HepG2 (cell line): Measurements from ENCODE around the gene RPRD1A. TPM values are rescaled to one million over a fixed set of nuclear protein-coding genes. Genes with fewer than 3 reads are reported as not detected.

Experiments
- AKAP8 ChIP-seq: sonication (generic); formaldehyde crosslinking; IDR thresholded peaks from 2 replicates; pipeline ENCODE4 v1.5.1; 2020; ENCODE audit warnings: mild to moderate bottlenecking, missing genetic modification reagents
- BRD4 ChIP-seq: sonication (generic); formaldehyde crosslinking; IDR thresholded peaks from 2 replicates; pipeline ENCODE4 v1.4.0; 2020; ENCODE audit warnings: missing genetic modification reagents
- CREB1 ChIP-seq, 2 experiments: fragments of 450-650 bp in 1 of 2; IDR thresholded peaks; 2 replicates each; pipeline ENCODE4 v1.6.1; 2016 to 2017; ENCODE audit warnings: control low read depth in 1 of 2, mild to moderate bottlenecking in 1 of 2, missing compliant biosample characterization in 1 of 2, missing genetic modification characterization in 1 of 2
- ERF ChIP-seq: IDR thresholded peaks from 2 replicates; pipeline ENCODE4 v1.6.1; 2018; ENCODE audit warnings: missing biosample characterization, missing genetic modification reagents
- ETV6 ChIP-seq: sonication (generic); formaldehyde crosslinking; conservative IDR thresholded peaks from 2 replicates; pipeline ENCODE4 v1.4.0; 2020; ENCODE audit warnings: missing genetic modification reagents
- PITX1 ChIP-seq: sonication (generic); formaldehyde crosslinking; IDR thresholded peaks from 2 replicates; pipeline ENCODE4 v1.5.1; 2020; ENCODE audit warnings: mild to moderate bottlenecking, missing genetic modification reagents
- ZBTB1 ChIP-seq: sonication (generic); formaldehyde crosslinking; IDR thresholded peaks from 2 replicates; pipeline ENCODE4 v1.4.0; 2020; ENCODE audit warnings: missing genetic modification reagents, borderline replicate concordance
- ZMYM2 ChIP-seq: sonication (generic); formaldehyde crosslinking; IDR thresholded peaks from 2 replicates; pipeline ENCODE4 v1.8.0; 2022; ENCODE audit warnings: mild to moderate bottlenecking, missing genetic modification reagents
- ZNF232 ChIP-seq: sonication (generic); formaldehyde crosslinking; IDR thresholded peaks from 2 replicates; pipeline ENCODE4 v1.4.0; 2020; ENCODE audit warnings: missing genetic modification reagents, borderline replicate concordance
- ZNF460 ChIP-seq: sonication (generic); formaldehyde crosslinking; IDR thresholded peaks from 2 replicates; pipeline ENCODE4 v1.5.1; 2020; ENCODE audit warnings: missing genetic modification reagents, mild to moderate bottlenecking, borderline replicate concordance
- ZNF644 ChIP-seq: IDR thresholded peaks from 2 replicates; pipeline ENCODE4 v1.6.1; 2016; ENCODE audit warnings: low read depth
- ZSCAN21 ChIP-seq: sonication (generic); formaldehyde crosslinking; IDR thresholded peaks from 2 replicates; pipeline ENCODE4 v1.8.0; 2022; ENCODE audit warnings: mild to moderate bottlenecking, missing genetic modification reagents, moderate library complexity, borderline replicate concordance
- ZSCAN30 ChIP-seq: sonication (generic); formaldehyde crosslinking; IDR thresholded peaks from 2 replicates; pipeline ENCODE4 v1.5.0; 2020; ENCODE audit warnings: mild to moderate bottlenecking, missing genetic modification reagents
- polyA plus RNA-seq, 8 experiments: library from polyadenylated mRNA; depleted of rRNA in 3 of 8; stranded (reverse) in 7 of 8; unstranded in 1 of 8; fragments of >200 nt; fragmentation: Illumina TruSeq in 4 of 8; extraction: Trizol in 4 of 8; gene quantifications; 2 replicates each; pipeline versions ENCODE4 v1.2.1 to v1.2.3, GENCODE V29; 2011 to 2016; ENCODE audit warnings: low read depth in 4 of 8, missing spikeins in 1 of 8, mixed read lengths in 1 of 8; ENCODE audit not compliant: insufficient read depth in 1 of 8
- total RNA-seq, 5 experiments: library from RNA; depleted of rRNA; stranded (reverse); fragments of >200 nt; fragmentation: Illumina TruSeq; extraction: Trizol; gene quantifications; 2 replicates each; pipeline ENCODE4 v1.2.3, GENCODE V29; 2016; ENCODE audit warnings: low read depth in 1 of 5
- TF ChIP-seq, protein P1 (sequence below): sonication (generic); formaldehyde crosslinking; IDR thresholded peaks from 2 replicates; pipeline ENCODE4 v1.8.0; 2023; ENCODE audit warnings: mild to moderate bottlenecking, missing genetic modification reagents
- TF ChIP-seq, protein P2 (sequence below): sonication (generic); formaldehyde crosslinking; IDR thresholded peaks from 2 replicates; pipeline ENCODE4 v1.5.0; 2020; ENCODE audit warnings: missing genetic modification reagents
- TF ChIP-seq, protein P3 (sequence below): sonication (generic); formaldehyde crosslinking; IDR thresholded peaks from 2 replicates; pipeline ENCODE4 v1.8.0; 2022; ENCODE audit warnings: mild to moderate bottlenecking, missing genetic modification reagents, moderate library complexity
- TF ChIP-seq, protein P4 (sequence below): sonication (generic); formaldehyde crosslinking; IDR thresholded peaks from 2 replicates; pipeline ENCODE4 v1.4.0; 2020; ENCODE audit warnings: missing genetic modification reagents
- TF ChIP-seq, protein P5 (sequence below): sonication (generic); formaldehyde crosslinking; IDR thresholded peaks from 2 replicates; pipeline ENCODE4 v1.5.0; 2020; ENCODE audit warnings: missing genetic modification reagents
- TF ChIP-seq, protein P6 (sequence below): sonication (generic); formaldehyde crosslinking; IDR thresholded peaks from 2 replicates; pipeline ENCODE4 v1.5.1; 2020; ENCODE audit warnings: mild to moderate bottlenecking, missing genetic modification reagents, borderline replicate concordance

Gene RPRD1A
- total and polyA plus RNA-seq, 2 of the 13 experiments (the other 11 are each of a cell fraction or from before 2014, with no cell fraction given), result 42.5 to 78.2 TPM

DNA sequence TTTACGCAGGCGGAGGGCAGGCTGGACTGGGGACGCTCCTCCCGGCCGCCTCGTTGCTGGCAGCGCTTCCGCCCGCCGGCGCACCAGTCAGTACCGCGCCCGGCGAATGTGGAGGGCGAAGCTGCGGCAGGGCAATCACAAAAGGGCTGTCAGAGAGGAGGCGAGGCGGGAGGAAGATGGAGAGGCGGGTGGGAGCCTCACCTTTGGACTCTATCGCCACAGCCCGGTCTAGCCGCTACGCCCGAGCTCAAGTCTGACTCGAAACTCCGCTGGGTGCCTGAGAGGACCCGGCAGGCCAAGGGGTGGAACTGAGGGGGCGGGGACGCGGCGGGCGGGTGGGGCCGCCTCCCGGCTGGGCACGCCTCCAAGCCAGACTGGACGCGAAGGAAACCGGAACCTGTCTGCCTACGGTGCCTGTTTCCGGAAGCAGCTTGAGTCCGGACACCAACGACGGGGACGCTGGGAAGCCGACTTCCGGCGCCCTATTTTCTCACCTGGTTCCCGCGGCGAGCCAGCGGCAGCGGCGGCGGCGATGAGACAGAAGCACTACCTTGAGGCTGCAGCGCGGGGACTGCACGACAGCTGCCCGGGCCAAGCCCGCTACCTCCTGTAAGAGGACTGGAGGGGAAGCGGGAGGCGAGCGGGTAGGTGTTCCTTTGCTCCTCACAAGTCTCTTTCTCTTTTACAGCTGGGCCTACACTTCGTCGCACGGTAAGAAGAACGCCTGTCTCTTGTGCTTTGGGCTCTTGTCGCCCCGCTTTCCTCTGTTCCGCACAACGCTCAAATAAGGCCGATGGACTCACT is 95.0 kb downstream of the RPRD1A start, which contains the start of gene RMP24 (continued):
- TF ChIP-seq, protein P1, sequence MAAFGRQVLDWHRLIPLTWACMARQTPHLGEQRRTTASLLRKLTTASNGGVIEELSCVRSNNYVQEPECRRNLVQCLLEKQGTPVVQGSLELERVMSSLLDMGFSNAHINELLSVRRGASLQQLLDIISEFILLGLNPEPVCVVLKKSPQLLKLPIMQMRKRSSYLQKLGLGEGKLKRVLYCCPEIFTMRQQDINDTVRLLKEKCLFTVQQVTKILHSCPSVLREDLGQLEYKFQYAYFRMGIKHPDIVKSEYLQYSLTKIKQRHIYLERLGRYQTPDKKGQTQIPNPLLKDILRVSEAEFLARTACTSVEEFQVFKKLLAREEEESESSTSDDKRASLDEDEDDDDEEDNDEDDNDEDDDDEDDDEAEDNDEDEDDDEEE (CRISPR knock-in tag), result peak; percentile 88; the same call in 1 of the 2 replicates
- TF ChIP-seq, protein P2, sequence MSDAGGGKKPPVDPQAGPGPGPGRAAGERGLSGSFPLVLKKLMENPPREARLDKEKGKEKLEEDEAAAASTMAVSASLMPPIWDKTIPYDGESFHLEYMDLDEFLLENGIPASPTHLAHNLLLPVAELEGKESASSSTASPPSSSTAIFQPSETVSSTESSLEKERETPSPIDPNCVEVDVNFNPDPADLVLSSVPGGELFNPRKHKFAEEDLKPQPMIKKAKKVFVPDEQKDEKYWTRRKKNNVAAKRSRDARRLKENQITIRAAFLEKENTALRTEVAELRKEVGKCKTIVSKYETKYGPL (CRISPR knock-in tag), result no peak
- TF ChIP-seq CREB1 (IDR thresholded peaks at IDR 0.05) (peak; percentile 60), CREB1 (CRISPR knock-in tag; IDR thresholded peaks at IDR 0.05) (peak; percentile 13), ZNF460 (CRISPR knock-in tag) (no peak), ZBTB1 (CRISPR knock-in tag) (no peak), ZMYM2 (CRISPR knock-in tag) (no peak; the same call in 1 of the 2 replicates), BRD4 (CRISPR knock-in tag) (no peak; the same call in 1 of the 2 replicates), AKAP8 (CRISPR knock-in tag) (no peak), PITX1 (peak; percentile 41; the same call in 1 of the 2 replicates), ZNF232 (CRISPR knock-in tag) (peak; percentile 82; the same call in 1 of the 2 replicates), ERF (peak; percentile 82; the same call in 1 of the 2 replicates), ETV6 (CRISPR knock-in tag) (peak; percentile 30; the same call in 1 of the 2 replicates), ZNF644 (CRISPR knock-in tag) (peak; percentile 70; the same call in 1 of the 2 replicates), ZSCAN21 (peak; percentile 83), ZSCAN30 (no peak; the same call in 1 of the 2 replicates)
- TF ChIP-seq, protein P3, sequence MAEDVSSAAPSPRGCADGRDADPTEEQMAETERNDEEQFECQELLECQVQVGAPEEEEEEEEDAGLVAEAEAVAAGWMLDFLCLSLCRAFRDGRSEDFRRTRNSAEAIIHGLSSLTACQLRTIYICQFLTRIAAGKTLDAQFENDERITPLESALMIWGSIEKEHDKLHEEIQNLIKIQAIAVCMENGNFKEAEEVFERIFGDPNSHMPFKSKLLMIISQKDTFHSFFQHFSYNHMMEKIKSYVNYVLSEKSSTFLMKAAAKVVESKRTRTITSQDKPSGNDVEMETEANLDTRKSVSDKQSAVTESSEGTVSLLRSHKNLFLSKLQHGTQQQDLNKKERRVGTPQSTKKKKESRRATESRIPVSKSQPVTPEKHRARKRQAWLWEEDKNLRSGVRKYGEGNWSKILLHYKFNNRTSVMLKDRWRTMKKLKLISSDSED (CRISPR knock-in tag), result no peak
- TF ChIP-seq, protein P4, sequence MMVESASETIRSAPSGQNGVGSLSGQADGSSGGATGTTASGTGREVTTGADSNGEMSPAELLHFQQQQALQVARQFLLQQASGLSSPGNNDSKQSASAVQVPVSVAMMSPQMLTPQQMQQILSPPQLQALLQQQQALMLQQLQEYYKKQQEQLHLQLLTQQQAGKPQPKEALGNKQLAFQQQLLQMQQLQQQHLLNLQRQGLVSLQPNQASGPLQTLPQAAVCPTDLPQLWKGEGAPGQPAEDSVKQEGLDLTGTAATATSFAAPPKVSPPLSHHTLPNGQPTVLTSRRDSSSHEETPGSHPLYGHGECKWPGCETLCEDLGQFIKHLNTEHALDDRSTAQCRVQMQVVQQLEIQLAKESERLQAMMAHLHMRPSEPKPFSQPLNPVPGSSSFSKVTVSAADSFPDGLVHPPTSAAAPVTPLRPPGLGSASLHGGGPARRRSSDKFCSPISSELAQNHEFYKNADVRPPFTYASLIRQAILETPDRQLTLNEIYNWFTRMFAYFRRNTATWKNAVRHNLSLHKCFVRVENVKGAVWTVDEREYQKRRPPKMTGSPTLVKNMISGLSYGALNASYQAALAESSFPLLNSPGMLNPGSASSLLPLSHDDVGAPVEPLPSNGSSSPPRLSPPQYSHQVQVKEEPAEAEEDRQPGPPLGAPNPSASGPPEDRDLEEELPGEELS (CRISPR knock-in tag), result peak; percentile 65
- TF ChIP-seq, protein P5, sequence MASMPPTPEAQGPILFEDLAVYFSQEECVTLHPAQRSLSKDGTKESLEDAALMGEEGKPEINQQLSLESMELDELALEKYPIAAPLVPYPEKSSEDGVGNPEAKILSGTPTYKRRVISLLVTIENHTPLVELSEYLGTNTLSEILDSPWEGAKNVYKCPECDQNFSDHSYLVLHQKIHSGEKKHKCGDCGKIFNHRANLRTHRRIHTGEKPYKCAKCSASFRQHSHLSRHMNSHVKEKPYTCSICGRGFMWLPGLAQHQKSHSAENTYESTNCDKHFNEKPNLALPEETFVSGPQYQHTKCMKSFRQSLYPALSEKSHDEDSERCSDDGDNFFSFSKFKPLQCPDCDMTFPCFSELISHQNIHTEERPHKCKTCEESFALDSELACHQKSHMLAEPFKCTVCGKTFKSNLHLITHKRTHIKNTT (CRISPR knock-in tag), result no peak
- TF ChIP-seq, protein P6, sequence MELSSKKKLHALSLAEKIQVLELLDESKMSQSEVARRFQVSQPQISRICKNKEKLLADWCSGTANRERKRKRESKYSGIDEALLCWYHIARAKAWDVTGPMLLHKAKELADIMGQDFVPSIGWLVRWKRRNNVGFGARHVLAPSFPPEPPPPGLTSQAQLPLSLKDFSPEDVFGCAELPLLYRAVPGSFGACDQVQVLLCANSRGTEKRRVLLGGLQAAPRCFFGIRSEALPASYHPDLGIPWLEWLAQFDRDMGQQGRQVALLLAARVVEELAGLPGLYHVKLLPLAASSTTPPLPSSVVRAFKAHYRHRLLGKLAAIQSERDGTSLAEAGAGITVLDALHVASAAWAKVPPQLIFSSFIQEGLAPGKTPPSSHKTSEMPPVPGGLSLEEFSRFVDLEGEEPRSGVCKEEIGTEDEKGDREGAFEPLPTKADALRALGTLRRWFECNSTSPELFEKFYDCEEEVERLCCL (CRISPR knock-in tag), result no peak
